ENCODE measurements around the gene HELZ2. TPM values are rescaled to one million over a fixed set of nuclear protein-coding genes. Genes with fewer than 3 reads are reported as not detected.
"Not testable (repeated sequence)": the region's sequence is repeated elsewhere in the genome, so short reads cannot be mapped to it uniquely, and the experiment has no call there.

HELZ2 gene
- total and polyA plus RNA-seq, 4 donors, result 2.3 to 41.6 (median 14.0) TPM

DNA sequence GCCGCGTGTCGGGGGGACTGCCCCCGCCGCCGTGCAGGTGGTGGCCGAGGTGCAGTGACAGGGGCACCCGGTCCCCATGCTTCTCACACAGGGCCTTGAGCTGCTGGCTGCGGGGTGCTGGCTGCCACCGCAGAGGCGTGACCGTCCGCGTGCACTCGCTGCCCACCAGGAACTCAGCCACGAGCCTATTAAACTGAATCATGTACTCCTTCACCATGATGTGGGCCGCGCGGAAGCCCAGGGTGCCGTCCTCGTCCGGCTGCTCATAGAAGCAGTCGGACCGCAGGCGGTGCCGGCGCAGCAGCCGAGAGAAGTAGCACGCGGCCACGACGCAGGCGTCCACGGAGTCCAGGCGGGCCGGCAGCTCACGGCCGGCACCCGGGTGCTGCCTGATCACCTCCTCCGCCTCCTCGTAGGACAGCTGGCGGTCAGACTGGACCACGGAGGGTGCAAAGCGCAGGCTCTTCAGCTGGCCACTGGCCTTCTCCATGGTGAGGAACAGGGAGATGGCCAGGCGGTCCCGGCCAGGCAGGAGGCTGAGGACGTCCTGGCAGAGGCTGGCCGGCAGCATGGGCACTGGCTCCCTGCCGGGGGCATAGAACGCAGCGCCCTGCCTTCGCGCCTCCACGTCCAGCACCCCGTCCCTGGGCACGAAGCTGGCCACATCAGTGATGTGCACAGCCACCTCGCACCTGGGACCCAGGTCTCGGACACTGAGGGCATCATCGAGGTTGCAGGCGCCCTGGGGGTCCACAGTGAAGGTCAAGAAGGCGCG lies 9.8 kb downstream of the HELZ2 start:
- no peak for ATAC-seq (ENCODE audit: low FRiP score)
- no peak overlapping the region for H3K4me3 ChIP-seq (ENCODE audit: low read length in 2 of 2)
- DNase-seq, result no peak
- peaks cover 0 to 4% of the 10 kb centered on the region in 2 donors for H3K36me3 ChIP-seq (ENCODE audit: control insufficient read depth in 1 of 2, insufficient read depth in 2 of 2, low read length in 1 of 2)
- no peaks in the 10 kb centered on the region for H3K27me3 ChIP-seq (ENCODE audit: control insufficient read depth in 1 of 2, insufficient read depth in 2 of 2, low read length in 1 of 2)
- intact Hi-C loops (cut with DNase I), result no loop called here
- no peak overlapping the region for H3K27ac ChIP-seq (ENCODE audit: low read depth in 1 of 2, low read length in 2 of 2)
- no peaks in the 10 kb centered on the region for H3K4me1 ChIP-seq (ENCODE audit: control insufficient read depth in 1 of 2, insufficient read depth in 2 of 2, low read length in 2 of 2)
- WGBS, 2 donors, result 95% methylated on average over 59 to 62 of the region's 62 CpGs
- H3K9me3 ChIP-seq (ENCODE audit: control insufficient read depth, low read length), result no peaks in the 10 kb centered on the region

DNA sequence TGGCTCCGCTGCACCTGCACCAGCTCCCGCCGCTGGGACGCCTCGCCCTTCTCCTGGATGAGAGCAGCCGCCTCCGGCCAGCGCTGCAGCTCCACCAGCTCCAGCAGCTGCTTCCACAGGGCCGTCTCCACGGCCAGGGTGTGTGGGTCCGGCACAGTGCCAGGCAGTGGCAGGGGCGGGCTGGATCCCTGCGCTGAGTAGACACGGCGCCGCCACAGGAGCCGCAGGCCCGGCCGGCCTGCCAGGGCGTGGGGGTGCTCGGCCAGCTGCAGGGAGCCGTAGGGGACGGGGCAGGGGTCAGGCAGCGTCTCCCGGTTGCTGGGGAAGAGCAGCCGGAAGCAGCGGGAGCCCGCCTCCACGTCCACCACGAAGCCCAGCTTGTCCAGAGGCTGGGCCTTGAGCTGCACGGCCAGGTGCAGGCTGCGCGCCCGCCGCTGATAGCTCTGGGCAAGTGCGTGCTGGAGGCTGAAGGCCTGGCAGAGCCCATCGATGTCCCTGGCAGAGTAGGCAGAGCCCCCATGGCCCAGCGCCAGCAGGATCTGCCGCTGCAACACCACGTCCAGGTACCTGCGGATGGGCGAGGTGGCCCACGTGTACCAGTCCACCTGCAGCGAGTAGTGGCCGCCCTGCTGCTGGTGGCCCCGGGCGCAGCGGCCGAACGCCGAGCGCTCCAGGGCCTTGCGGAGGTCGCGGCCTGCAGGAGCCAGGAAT lies 10.7 kb downstream of the HELZ2 start:
- ATAC-seq (ENCODE audit: low FRiP score), result no peak
- peaks cover 0 to 4% of the 10 kb centered on the region in 2 donors for H3K36me3 ChIP-seq (ENCODE audit: control insufficient read depth in 1 of 2, insufficient read depth in 2 of 2, low read length in 1 of 2)

DNA sequence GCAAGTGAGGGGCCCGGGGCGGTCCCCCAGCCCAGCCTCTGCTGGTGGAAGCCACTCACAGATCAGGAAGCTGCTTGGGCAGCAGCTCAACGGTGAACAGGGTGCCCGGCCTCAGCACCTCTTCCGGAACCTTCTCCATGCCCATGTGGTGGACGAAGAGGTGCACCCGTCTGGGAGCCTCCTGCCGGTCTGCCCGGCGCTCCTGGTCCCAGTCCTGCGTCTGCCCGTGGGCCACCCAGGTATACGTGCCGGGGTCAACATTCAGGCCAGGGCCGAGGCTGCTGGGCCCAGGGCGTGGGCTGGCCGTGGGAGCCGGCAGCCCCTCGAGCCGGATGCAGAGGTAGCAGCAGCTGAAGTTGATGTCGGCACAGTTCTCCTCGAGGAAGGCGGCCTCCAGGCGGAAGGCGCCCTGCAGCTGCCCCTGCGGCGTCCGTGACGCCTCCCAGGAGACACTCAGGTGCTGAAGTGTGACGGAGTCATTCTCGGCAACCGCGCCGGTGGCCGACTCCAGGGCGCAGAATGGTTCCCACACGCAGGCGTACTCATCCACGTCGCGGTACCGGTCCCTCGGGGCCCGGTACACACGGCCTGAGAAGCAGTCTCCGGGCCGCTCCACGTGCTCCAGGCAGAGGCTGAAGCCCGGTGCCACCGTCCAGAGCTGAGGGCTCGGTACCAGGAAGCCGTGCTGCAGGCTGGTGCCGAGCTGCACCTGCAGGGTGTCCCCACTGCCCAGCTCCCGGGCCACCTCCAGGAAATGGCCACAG lies 11.4 kb downstream of the HELZ2 start:
- Histone ChIP-seq H3K36me3 (ENCODE audit: control insufficient read depth in 1 of 2, insufficient read depth in 2 of 2, low read length in 1 of 2) (peaks cover 0 to 4% of the 10 kb centered on the region in 2 donors), H3K4me3 (ENCODE audit: low read length in 2 of 2) (no peak overlapping the region), H3K27me3 (ENCODE audit: control insufficient read depth in 1 of 2, insufficient read depth in 2 of 2, low read length in 1 of 2) (no peaks in the 10 kb centered on the region), H3K27ac (ENCODE audit: low read depth in 1 of 2, low read length in 2 of 2) (no peak overlapping the region), H3K9me3 (ENCODE audit: control insufficient read depth, low read length) (no peaks in the 10 kb centered on the region), H3K4me1 (ENCODE audit: control insufficient read depth in 1 of 2, insufficient read depth in 2 of 2, low read length in 2 of 2) (no peaks in the 10 kb centered on the region)
- DNase-seq (no peak), ATAC-seq (ENCODE audit: low FRiP score) (no peak)
- intact Hi-C loops (cut with DNase I), result no loop called here
- 93 to 95% methylated on average over 51 to 54 of the region's 54 CpGs for WGBS, 2 donors

More for the DNA sequence above, 10.7 kb downstream of the HELZ2 start:
- Histone ChIP-seq H3K9me3 (ENCODE audit: control insufficient read depth, low read length) (no peaks in the 10 kb centered on the region), H3K27me3 (ENCODE audit: control insufficient read depth in 1 of 2, insufficient read depth in 2 of 2, low read length in 1 of 2) (no peaks in the 10 kb centered on the region), H3K27ac (ENCODE audit: low read depth in 1 of 2, low read length in 2 of 2) (no peak overlapping the region), H3K4me1 (ENCODE audit: control insufficient read depth in 1 of 2, insufficient read depth in 2 of 2, low read length in 2 of 2) (no peaks in the 10 kb centered on the region), H3K4me3 (ENCODE audit: low read length in 2 of 2) (no peak overlapping the region)
- intact Hi-C loops (cut with DNase I), result no loop called here
- DNase-seq, result no peak
- WGBS, 2 donors, result 92 to 94% methylated on average over 47 to 55 of the region's 55 CpGs

DNA sequence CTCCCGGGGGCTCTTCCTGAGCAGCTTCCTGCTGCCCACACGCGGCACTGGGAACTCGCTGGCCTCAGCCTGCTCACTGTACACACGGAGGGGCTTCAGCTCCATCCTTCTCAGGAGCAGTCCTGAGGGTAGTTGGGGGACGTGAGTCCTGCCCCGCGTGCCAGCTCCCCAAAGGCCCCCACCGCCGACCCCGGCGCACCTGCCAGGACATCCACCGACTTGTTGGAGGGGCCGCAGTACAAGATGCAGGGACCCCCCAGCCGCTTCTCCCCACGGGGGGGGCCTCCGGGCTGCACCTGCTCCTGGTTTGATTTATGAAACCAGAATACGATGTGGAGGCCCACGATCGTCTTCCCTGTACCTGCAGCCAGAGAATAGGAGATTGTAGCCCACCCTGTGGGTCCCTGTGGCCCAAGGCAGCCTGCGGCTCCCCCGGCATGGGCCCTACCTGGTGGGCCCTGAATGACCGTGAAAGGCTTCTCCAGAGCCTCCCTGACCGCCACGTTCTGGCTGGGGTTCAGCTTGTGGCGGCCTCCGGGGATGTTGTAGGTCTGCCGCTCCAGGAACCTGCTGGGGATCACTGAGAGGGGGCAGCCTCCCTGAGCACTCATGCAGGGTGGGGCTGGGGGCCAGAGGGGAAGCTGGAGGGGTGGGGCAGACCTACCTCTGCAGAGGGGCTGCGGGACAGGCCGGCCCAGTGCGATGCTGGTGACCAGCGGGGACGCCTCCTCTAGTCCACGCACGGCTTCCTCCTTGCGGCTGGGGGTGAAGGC lies 12.2 kb downstream of the HELZ2 start:
- WGBS, 2 donors, result 87 to 88% methylated on average over 35 to 36 of the region's 36 CpGs
- intact Hi-C loops (cut with DNase I), result no loop called here
- no peak for ATAC-seq (ENCODE audit: low FRiP score)
- no peak overlapping the region for H3K27ac ChIP-seq (ENCODE audit: low read depth in 1 of 2, low read length in 2 of 2)
- H3K27me3 ChIP-seq (ENCODE audit: control insufficient read depth in 1 of 2, insufficient read depth in 2 of 2, low read length in 1 of 2), result no peaks in the 10 kb centered on the region
- no peak overlapping the region for H3K4me3 ChIP-seq (ENCODE audit: low read length in 2 of 2)
- H3K4me1 ChIP-seq (ENCODE audit: control insufficient read depth in 1 of 2, insufficient read depth in 2 of 2, low read length in 2 of 2), result no peaks in the 10 kb centered on the region
- H3K36me3 ChIP-seq (ENCODE audit: control insufficient read depth in 1 of 2, insufficient read depth in 2 of 2, low read length in 1 of 2), result peaks cover 0 to 4% of the 10 kb centered on the region in 2 donors
- DNase-seq, result no peak
- H3K9me3 ChIP-seq (ENCODE audit: control insufficient read depth, low read length), result no peaks in the 10 kb centered on the region

DNA sequence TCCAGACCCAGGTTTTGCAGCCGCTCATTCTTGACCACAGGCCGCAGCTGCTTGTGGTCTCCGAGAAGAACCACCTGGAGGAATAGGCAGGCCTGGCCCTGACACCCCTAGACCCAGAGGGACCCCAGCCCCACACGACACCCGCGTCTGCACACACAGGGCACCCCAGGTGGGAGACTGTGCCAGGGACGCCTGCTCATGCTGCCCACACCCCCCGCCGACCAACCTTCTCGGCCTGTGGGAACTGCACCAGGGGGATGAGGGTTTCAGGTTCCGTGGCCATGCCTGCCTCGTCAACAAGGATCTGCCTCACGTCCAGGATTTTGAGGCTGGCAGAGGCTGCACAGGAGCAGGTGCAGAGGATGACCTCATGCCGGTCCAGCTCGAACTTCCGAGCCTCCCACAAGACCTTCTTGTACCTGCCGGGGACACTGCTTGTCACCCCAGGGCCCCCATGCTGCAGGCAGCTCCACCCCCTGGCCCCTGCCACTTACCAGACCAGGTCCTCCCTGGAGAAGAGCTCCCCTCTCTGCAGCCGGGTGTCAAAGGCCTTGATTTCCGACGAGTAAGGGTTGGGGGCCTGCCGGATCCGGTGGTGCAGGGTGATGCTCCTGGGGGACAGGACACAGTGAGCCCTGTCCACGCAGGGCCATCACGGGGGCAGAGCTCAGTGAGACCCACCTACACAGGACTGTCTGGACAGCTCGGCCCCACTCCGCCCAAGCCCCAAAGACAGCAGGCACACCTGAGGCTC lies 13.0 kb downstream of the HELZ2 start:
- Histone ChIP-seq H3K9me3 (ENCODE audit: control insufficient read depth, low read length) (no peaks in the 10 kb centered on the region), H3K4me3 (ENCODE audit: low read length in 2 of 2) (no peak overlapping the region), H3K4me1 (ENCODE audit: control insufficient read depth in 1 of 2, insufficient read depth in 2 of 2, low read length in 2 of 2) (no peaks in the 10 kb centered on the region), H3K27ac (ENCODE audit: low read depth in 1 of 2, low read length in 2 of 2) (no peak overlapping the region), H3K27me3 (ENCODE audit: control insufficient read depth in 1 of 2, insufficient read depth in 2 of 2, low read length in 1 of 2) (no peaks in the 10 kb centered on the region), H3K36me3 (ENCODE audit: control insufficient read depth in 1 of 2, insufficient read depth in 2 of 2, low read length in 1 of 2) (peaks cover 0 to 4% of the 10 kb centered on the region in 2 donors)
- no peak for ATAC-seq (ENCODE audit: low FRiP score)
- no peak for DNase-seq
- intact Hi-C loops (cut with DNase I), result no loop called here
- WGBS, 2 donors, result 93 to 94% methylated on average over 25 to 26 of the region's 26 CpGs

DNA sequence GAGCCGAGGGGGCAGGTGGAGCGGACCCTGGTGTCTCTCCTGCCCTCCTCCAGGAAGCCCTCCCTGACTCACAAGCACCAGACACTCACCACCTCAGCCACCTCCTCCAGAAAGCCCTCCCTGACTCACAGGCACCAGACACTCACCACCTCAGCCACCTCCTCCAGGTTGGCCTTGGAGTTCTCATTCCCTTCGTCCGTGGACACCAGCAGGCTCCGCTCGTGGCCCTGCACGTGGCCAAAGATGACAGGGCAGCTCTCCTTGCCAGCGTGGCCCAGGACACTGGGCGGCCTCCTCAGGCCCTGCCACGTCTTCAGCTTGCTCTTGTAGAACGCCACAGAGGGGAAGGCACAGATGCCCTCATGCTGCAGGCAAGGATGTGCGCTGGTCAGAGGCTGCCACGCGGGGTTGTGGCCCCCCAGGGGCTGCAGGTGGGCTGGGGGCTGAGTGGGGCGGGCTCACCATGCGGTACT lies 13.7 kb downstream of the HELZ2 start:
- DNase-seq (no peak), ATAC-seq (ENCODE audit: low FRiP score) (no peak)
- Histone ChIP-seq H3K9me3 (ENCODE audit: control insufficient read depth, low read length) (no peaks in the 10 kb centered on the region), H3K27ac (ENCODE audit: low read depth in 1 of 2, low read length in 2 of 2) (no peak overlapping the region), H3K36me3 (ENCODE audit: control insufficient read depth in 1 of 2, insufficient read depth in 2 of 2, low read length in 1 of 2) (peaks cover 0 to 4% of the 10 kb centered on the region in 2 donors), H3K4me1 (ENCODE audit: control insufficient read depth in 1 of 2, insufficient read depth in 2 of 2, low read length in 2 of 2) (no peaks in the 10 kb centered on the region), H3K4me3 (ENCODE audit: low read length in 2 of 2) (no peak overlapping the region), H3K27me3 (ENCODE audit: control insufficient read depth in 1 of 2, insufficient read depth in 2 of 2, low read length in 1 of 2) (no peaks in the 10 kb centered on the region)
- 95% methylated on average over 16 of the region's 16 CpGs for WGBS, 2 donors
- intact Hi-C loops (cut with DNase I), result no loop called here

DNA sequence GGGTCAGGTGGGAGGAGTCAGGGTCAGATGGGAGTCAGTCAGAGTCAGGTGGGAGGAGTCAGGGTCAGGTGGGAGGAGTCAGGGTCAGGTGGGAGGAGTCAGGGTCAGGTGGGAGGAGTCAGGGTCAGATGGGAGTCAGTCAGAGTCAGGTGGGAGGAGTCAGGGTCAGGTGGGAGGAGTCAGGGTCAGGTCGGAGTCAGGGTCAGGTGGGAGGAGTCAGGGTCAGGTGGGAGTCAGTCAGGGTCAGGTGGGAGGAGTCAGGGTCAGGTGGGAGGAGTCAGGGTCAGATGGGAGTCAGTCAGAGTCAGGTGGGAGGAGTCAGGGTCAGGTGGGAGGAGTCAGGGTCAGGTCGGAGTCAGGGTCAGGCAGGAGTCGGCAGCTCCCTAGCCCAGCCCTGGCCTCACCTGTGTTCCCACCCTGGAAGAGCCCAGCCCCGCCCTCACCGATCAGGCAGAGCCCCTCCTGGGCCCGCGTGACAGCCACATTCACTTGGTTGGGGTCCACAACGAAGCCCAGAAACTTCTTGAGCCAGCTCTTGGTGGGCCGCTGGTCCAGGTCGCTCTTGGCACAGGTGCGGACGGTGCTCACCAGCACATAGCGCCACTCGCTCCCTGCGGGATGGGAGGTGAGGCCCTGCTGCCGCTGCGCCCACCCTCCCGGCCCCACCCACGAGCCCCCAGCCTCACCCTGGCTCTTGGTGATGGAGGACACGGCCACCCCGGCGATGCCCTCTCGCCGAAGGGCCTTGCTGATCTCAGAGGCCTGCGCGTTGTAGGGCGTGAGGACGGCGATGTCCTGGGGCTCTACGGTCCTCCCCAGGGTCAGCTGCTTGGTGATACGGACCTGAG lies 14.3 kb downstream of the HELZ2 start:
- H3K9me3 ChIP-seq (ENCODE audit: control insufficient read depth, low read length); H3K27ac ChIP-seq (ENCODE audit: low read depth in 1 of 2, low read length in 2 of 2); ATAC-seq (ENCODE audit: low FRiP score); intact Hi-C loops (cut with DNase I); H3K4me3 ChIP-seq (ENCODE audit: low read length in 2 of 2); H3K4me1 ChIP-seq (ENCODE audit: control insufficient read depth in 1 of 2, insufficient read depth in 2 of 2, low read length in 2 of 2); DNase-seq; H3K36me3 ChIP-seq (ENCODE audit: control insufficient read depth in 1 of 2, insufficient read depth in 2 of 2, low read length in 1 of 2); H3K27me3 ChIP-seq (ENCODE audit: control insufficient read depth in 1 of 2, insufficient read depth in 2 of 2, low read length in 1 of 2): not testable (repeated sequence)
- 94 to 95% methylated on average over 25 to 30 of the region's 31 CpGs for WGBS, 2 donors

Data from aorta (tissue), 5 donors.